GM18861 (cell line): ENCODE results near the gene HPGD.

Source experiments
- ATAC-seq: cut with Tn5 transposase; IDR thresholded peaks from one replicate; pipeline ENCODE4 v1.9.1; 2021; ENCODE audit not compliant: unreplicated experiment

The HPGD gene

DNA sequence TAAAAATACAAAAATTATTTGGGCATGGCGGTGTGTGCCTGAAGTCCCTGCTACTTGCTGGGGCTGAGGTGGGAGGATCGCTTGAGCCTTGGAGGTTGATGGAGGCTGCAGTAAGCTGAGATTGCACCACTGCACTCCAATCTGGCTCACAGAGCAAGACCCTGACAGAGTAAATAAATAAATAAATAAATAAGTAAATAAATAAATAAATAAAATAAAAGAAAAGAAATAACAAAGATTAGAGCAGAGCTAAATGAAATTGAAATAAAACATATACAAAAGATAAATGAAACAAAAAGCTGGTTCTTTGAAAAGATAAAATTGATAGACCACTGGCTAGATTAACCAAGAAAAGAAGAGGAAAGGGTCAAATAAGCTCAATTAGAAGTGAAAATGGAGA, 43.1 kb downstream of the HPGD start:
- ATAC-seq: no peak

GRCh38 chr4:174475528-174475927, 46.8 kb downstream of the HPGD start:
- no peak for ATAC-seq

GRCh38 chr4:174474457-174475075, 47.7 kb downstream of the HPGD start:
- no peak for ATAC-seq

DNA sequence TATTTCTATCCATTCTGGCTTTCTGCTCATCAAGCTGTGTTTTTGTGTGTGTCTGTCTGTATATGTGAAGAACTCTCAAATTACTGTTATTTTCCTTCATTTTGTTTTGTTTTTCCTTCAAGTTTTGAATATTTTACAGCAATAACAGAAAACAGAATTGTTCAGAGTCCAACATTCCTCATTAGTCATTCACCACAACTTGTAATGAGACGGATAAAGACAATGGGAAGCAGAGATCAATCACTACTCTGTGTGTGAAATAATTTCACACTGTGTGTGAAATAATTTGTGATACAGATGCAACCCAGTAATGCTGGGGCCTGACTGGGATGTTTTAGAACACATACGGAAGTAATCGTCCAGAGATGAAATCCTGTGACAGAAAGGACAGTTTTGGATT, 55.2 kb downstream of the HPGD start:
- no peak for ATAC-seq

GRCh38 chr4:174464949-174465348, 57.3 kb downstream of the HPGD start:
- ATAC-seq: no peak

- ATAC-seq: no peak
Measured at GRCh38 chr4:174461466-174462106, 60.7 kb downstream of the HPGD start.

GRCh38 chr4:174460684-174461083, 61.6 kb downstream of the HPGD start:
- ATAC-seq: no peak

GRCh38 chr4:174457468-174457867, 64.8 kb downstream of the HPGD start:
- ATAC-seq: no peak

DNA sequence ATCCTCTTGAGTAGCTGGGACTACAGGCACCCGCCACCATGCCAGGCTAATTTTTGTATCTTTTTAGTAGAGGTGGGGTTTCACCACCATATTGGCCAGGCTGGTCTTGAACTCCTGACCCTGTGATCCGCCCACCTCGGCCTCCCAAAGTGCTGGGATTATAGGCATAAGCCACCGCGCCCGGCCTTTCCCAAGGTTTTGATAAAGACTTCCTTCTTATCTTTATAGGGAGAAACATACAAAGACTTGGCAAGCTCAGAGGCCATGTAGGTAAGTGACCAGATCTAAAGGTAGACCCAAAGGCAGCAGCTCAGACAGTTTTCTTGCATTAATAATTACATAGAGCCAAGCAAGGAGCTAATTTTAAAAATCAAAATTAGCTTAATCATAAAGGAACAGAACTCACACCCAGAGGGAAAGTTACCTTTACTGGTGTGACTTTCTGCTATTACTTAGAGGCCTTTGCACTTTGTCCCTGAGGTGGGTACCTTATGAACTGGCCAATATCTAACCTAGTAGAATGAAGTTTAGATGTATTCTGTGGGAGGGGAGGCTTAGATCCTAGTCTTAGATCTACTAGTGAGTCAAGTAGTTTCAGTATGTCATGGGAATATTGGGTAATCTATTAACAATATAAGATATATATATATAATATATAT, 67.3 kb downstream of the HPGD start:
- ATAC-seq: no peak

DNA sequence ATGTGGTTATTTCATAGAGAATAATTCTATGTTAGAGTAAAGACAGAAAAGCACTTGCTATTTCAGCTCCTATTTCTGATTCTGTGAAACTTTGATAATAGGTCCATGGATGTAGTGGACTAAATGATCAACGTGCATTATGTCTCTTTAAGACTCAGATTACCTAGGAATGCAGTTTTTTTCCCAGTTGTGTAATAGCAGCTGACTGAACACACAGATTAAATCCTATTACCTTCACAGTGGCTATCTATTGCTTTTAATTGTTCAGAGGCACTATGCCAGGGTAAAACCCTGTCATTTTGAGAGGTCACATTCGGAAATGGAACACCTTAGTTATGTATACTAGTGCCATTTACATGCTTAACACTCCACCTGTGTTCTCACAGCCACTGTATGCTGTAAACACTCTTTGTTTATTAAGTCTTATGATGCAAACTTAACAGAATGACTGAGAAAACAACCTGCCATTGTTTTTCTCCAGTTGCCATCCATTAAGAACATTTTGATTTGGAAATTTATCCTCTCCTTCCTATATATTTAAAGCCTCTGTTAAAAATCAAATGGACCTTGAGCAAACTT, 70.5 kb downstream of the HPGD start:
- no peak for ATAC-seq

DNA sequence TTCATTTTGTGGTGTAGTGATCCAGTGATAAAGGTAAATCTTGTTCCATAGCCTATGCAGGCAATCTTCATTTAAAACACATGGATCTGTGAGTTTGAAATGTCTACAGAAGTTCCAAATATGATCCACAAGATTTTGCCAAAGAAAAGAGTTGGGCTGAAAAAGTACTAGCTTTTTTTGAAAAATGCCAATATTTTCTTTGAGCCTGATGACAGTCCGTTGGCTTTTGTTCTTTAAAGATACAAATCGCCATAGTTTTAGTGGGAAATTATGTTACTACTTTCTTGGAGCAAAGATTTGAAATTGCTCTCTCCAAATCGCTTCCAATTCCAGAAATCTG, 71.5 kb downstream of the HPGD start:
- no peak for ATAC-seq

DNA sequence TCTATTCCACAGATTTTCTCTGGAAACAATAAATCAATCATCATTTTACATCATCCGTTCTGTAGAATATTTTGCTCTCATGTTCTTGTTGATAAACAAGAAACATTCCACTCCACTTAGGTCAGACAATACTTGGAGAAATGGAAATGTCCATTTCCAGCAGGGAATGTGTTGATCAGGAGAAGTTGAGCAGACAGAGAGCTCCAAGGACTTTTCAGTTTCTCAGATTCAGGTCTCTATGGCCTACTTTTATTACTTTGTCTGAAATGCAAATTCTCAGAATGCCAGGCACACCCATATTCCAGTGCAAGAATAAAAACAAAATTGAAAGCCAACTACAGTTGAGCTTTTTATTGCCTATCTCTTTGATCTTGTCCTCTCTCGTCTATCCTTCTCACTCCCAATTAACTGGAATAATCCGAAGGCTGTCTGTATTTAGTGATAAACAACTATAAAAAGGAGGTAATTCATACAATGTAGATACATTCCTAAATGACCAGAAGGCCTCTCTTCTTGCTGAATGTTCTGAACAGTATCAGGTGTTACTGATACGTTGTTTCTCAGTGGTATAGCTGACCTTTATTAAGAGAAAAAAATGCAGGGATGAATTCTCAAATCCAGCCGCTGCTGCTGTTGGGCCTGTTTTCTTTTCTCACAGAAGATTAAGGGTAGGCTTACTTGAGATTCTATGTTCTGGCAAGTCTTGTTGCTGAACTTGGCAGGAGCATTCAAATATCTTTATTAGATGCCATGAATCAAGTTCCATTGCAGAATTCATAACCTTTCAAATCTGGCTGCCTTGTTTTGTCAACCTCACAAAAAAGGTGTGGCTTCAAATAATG, 72.1 kb downstream of the HPGD start:
- no peak for ATAC-seq

DNA sequence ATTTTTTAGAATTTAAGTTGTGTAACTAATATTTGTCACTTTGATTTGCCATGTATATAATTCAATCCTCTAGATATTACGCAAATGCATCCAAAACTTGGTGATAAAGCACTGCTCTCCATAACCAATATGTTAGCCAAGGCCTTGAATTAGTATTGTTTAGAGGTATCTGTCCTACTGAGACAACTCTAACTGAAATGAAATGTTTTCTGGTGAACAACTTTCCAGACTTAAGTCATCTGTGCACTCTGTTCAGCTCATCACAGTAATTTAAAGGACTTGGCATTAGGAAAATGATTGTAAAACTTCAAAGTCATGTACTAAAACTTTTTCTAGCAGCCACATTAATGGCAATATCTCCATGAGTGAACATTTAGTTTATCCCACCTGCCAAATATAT, 73.1 kb downstream of the HPGD start:
- no peak for ATAC-seq

GRCh38 chr4:174444390-174444789, 77.9 kb downstream of the HPGD start:
- no peak for ATAC-seq
